GM19324 (cell line): Measurements from ENCODE around the gene PLXNA2.

Source experiments
- ATAC-seq: cut with Tn5 transposase; IDR thresholded peaks from one replicate; pipeline ENCODE4 v1.9.1; 2021; ENCODE audit warnings: mild to moderate bottlenecking, moderate library complexity; ENCODE audit not compliant: unreplicated experiment, low FRiP score

Gene PLXNA2

GRCh38 chr1:208006258-208006920, 237.8 kb downstream of the PLXNA2 start:
- no peak for ATAC-seq

- ATAC-seq = no peak
Observed at GRCh38 chr1:208004851-208005250, 239.3 kb downstream of the PLXNA2 start.

- ATAC-seq = no peak
Observed at GRCh38 chr1:208003241-208003640, 240.9 kb downstream of the PLXNA2 start.

- no peak for ATAC-seq
Observed at GRCh38 chr1:208002672-208003071, 241.5 kb downstream of the PLXNA2 start.

- ATAC-seq = no peak
Observed at GRCh38 chr1:208002078-208002477, 242.1 kb downstream of the PLXNA2 start.

- ATAC-seq = no peak
Observed at GRCh38 chr1:208000504-208000903, 243.7 kb downstream of the PLXNA2 start.

- ATAC-seq = no peak
Observed at GRCh38 chr1:207999972-208000371, 244.2 kb downstream of the PLXNA2 start.

- ATAC-seq = no peak
Observed at GRCh38 chr1:207999274-207999915, 244.8 kb downstream of the PLXNA2 start.

GRCh38 chr1:207998691-207999090, 245.5 kb downstream of the PLXNA2 start:
- no peak for ATAC-seq

- ATAC-seq = no peak
Observed at GRCh38 chr1:207997486-207998268, 246.5 kb downstream of the PLXNA2 start.

GRCh38 chr1:207996636-207997035, 247.5 kb downstream of the PLXNA2 start:
- no peak for ATAC-seq

- ATAC-seq = no peak
Observed at GRCh38 chr1:207995576-207995975, 248.6 kb downstream of the PLXNA2 start.

GRCh38 chr1:207993477-207994445, 250.4 kb downstream of the PLXNA2 start:
- no peak for ATAC-seq

- no peak for ATAC-seq
Observed at GRCh38 chr1:207992677-207993236, 251.4 kb downstream of the PLXNA2 start.

GRCh38 chr1:207991583-207992026, 252.6 kb downstream of the PLXNA2 start:
- ATAC-seq = no peak

GRCh38 chr1:207990876-207991582, 253.2 kb downstream of the PLXNA2 start:
- no peak for ATAC-seq

GRCh38 chr1:207990455-207990854, 253.7 kb downstream of the PLXNA2 start:
- ATAC-seq = no peak

- no peak for ATAC-seq
Observed at GRCh38 chr1:207988326-207989165, 255.6 kb downstream of the PLXNA2 start.
